Stomach (tissue), 9 donors: ENCODE results near the gene MICALL2. TPM values are rescaled to one million over a fixed set of nuclear protein-coding genes. Genes with fewer than 3 reads are reported as not detected.

Source experiments
- DNase-seq, 2 donors: peaks; one replicate each; pipeline versions ENCODE4 v3.0.0 to v3.0.0-alpha.2; 2013 to 2019
- H3K27ac ChIP-seq, 5 donors: fragments of 200-600 bp in 4 of 5; sonication (generic) in 4 of 5; one replicate each; pipeline ENCODE4 v1.5.1; 2013 to 2019; ENCODE audit warnings: mild to moderate bottlenecking in 1 of 5, moderate library complexity in 1 of 5
- H3K27me3 ChIP-seq, 3 donors: fragments of 200-600 bp; sonication (generic); one replicate each; pipeline ENCODE4 v1.5.1; 2017 to 2019; ENCODE audit warnings: mixed run types in 1 of 3
- H3K36me3 ChIP-seq, 4 donors: fragments of 200-600 bp; sonication (generic); 1 replicate in 3 of 4; 2 replicates in 1 of 4; pipeline ENCODE4 v1.5.1; 2016 to 2019
- H3K4me1 ChIP-seq, 4 donors: fragments of 200-600 bp; sonication (generic); one replicate each; pipeline ENCODE4 v1.5.1; 2016 to 2019
- H3K4me3 ChIP-seq, 4 donors: fragments of 200-600 bp; sonication (generic) in 3 of 4; one replicate each; pipeline ENCODE4 v1.5.1; 2016 to 2019; ENCODE audit warnings: mild to moderate bottlenecking in 1 of 4
- H3K9me3 ChIP-seq, 4 donors: fragments of 200-600 bp; sonication (generic); one replicate each; pipeline ENCODE4 v1.5.1; 2016 to 2019
- CTCF ChIP-seq, 7 experiments: fragments of 450-650 bp in 4 of 7; fragments of 200-600 bp in 3 of 7; sonication (generic) in 3 of 7; IDR thresholded peaks; one replicate each; pipeline ENCODE4 v1.5.1; 2016 to 2019; ENCODE audit warnings: antibody characterized with exemption in 7 of 7, control low read depth in 2 of 7, mild to moderate bottlenecking in 1 of 7
- EP300 ChIP-seq: sonication (generic); formaldehyde crosslinking; IDR thresholded peaks from one replicate; pipeline ENCODE4 v1.6.1; 2017; ENCODE audit warnings: antibody characterized with exemption
- POLR2A ChIP-seq, 4 donors: fragments of 450-650 bp; IDR thresholded peaks; one replicate each; pipeline ENCODE4 v1.6.1; 2016; ENCODE audit warnings: antibody characterized with exemption in 4 of 4, control low read depth in 2 of 4, mild to moderate bottlenecking in 1 of 4, moderate library complexity in 1 of 4
- POLR2AphosphoS5 ChIP-seq, 3 donors: sonication (generic); formaldehyde crosslinking; IDR thresholded peaks; one replicate each; pipeline ENCODE4 v1.6.1; 2016; ENCODE audit warnings: antibody characterized with exemption in 3 of 3
- WGBS, 5 donors: extraction: QIAGEN DNeasy Blood & Tissue Kit in 3 of 5; methylation state at CpG; one replicate each; pipeline versions ENCODE4 v1.1.5 to v1.1.7; 2013 to 2018; 5-methylcytosine and 5-hydroxymethylcytosine counted together
- intact Hi-C: fragments of 100-400 bp; cut with DNase I; formaldehyde crosslinking; loops from one replicate; pipeline ENCODE4 v1.15.1; 2023; ENCODE audit warnings: low total_unique reads
- polyA plus RNA-seq, 3 donors: library from polyadenylated mRNA; stranded (reverse); fragments of 200-250 nt; gene quantifications; one replicate each; pipeline ENCODE4 v1.2.3, GENCODE V29; 2013
- total RNA-seq, 5 donors: library from RNA; depleted of rRNA; stranded (reverse); fragments of >200 nt; gene quantifications; one replicate each; pipeline versions ENCODE4 v1.1.0 to v1.2.3, GENCODE V29; 2014 to 2016
- donor health status: healthy with polysubstance abuse.
- donor health status: Bipolar disorder and iron deficiency.
- donor health status: healthy.

Gene MICALL2
- total and polyA plus RNA-seq, 8 donors = 30.7 to 263 (median 102) TPM

- Histone ChIP-seq H3K4me3 (no peak overlapping the region), H3K27me3 (peaks cover 8 to 94% (median 54%) of the 10 kb centered on the region in 3 donors), H3K4me1 (peaks cover 0 to 12% (median 10%) of the 10 kb centered on the region in 4 donors), H3K9me3 (no peaks in the 10 kb centered on the region), H3K27ac (no peak overlapping the region), H3K36me3 (no peaks in the 10 kb centered on the region)
- no peak for DNase-seq
- intact Hi-C loops = loop anchor here (10.0 kb wide), 1 partner anchor 186 kb away; no protein-coding TSS in a partner anchor
- 54 to 64% (median 57%) methylated on average over 12 of the region's 12 CpGs for WGBS, 5 donors
- TF ChIP-seq EP300 (no peak), POLR2AphosphoS5 (IDR thresholded peaks at IDR 0.05) (no peak), POLR2A (IDR thresholded peaks at IDR 0.05) (no peak), CTCF (IDR thresholded peaks at IDR 0.05) (no peak)
Measured at GRCh38 chr7:1410992-1411391, 48.3 kb downstream of the MICALL2 start.

- H3K4me1 ChIP-seq = peaks cover 0 to 12% (median 10%) of the 10 kb centered on the region in 4 donors
- 55 to 66% (median 62%) methylated on average over 6 to 7 of the region's 7 CpGs for WGBS, 5 donors
- no peak for DNase-seq
- no peaks in the 10 kb centered on the region for H3K9me3 ChIP-seq
- no peak overlapping the region for H3K4me3 ChIP-seq
- H3K27me3 ChIP-seq = peaks cover 15 to 100% (median 68%) of the 10 kb centered on the region in 3 donors
- no peaks in the 10 kb centered on the region for H3K36me3 ChIP-seq
- no peak overlapping the region for H3K27ac ChIP-seq
- intact Hi-C loops = no loop called here
- TF ChIP-seq POLR2AphosphoS5 (IDR thresholded peaks at IDR 0.05) (no peak), POLR2A (IDR thresholded peaks at IDR 0.05) (no peak), CTCF (IDR thresholded peaks at IDR 0.05) (no peak), EP300 (no peak)
Measured at GRCh38 chr7:1409555-1409954, 49.7 kb downstream of the MICALL2 start.

- Histone ChIP-seq H3K4me3 (no peak overlapping the region), H3K9me3 (no peaks in the 10 kb centered on the region), H3K36me3 (no peaks in the 10 kb centered on the region), H3K27ac (no peak overlapping the region), H3K27me3 (peaks cover 15 to 100% (median 73%) of the 10 kb centered on the region in 3 donors), H3K4me1 (peaks cover 0 to 19% (median 15%) of the 10 kb centered on the region in 4 donors)
- no peak for DNase-seq
- intact Hi-C loops = no loop called here
- WGBS, 5 donors = 78 to 85% (median 84%) methylated on average over 3 to 8 of the region's 8 CpGs
- TF ChIP-seq CTCF (IDR thresholded peaks at IDR 0.05) = no peak
- no peak for TF ChIP-seq POLR2A (IDR thresholded peaks at IDR 0.05)
- TF ChIP-seq POLR2AphosphoS5 (IDR thresholded peaks at IDR 0.05) = no peak
- no peak for TF ChIP-seq EP300
Measured at GRCh38 chr7:1408466-1408865, 50.8 kb downstream of the MICALL2 start.

- Histone ChIP-seq H3K27ac (no peak overlapping the region), H3K36me3 (no peaks in the 10 kb centered on the region), H3K27me3 (peaks cover 15 to 100% (median 75%) of the 10 kb centered on the region in 3 donors), H3K9me3 (no peaks in the 10 kb centered on the region), H3K4me3 (no peak overlapping the region), H3K4me1 (peaks cover 0 to 17% (median 12%) of the 10 kb centered on the region in 4 donors)
- intact Hi-C loops = no loop called here
- 46 to 53% (median 50%) methylated on average over 16 to 24 of the region's 24 CpGs for WGBS, 5 donors
- DNase-seq = no peak
- TF ChIP-seq EP300 (no peak), POLR2A (IDR thresholded peaks at IDR 0.05) (no peak), POLR2AphosphoS5 (IDR thresholded peaks at IDR 0.05) (no peak), CTCF (IDR thresholded peaks at IDR 0.05) (no peak)
Measured at GRCh38 chr7:1407892-1408291, 51.4 kb downstream of the MICALL2 start.
